Lower leg skin (tissue), 3 donors: ENCODE results near the gene C14orf93.

Source experiments
- POLR2A ChIP-seq, 2 donors: fragments of 450-650 bp; IDR thresholded peaks; one replicate each; pipeline ENCODE4 v1.6.1; 2016 to 2017; ENCODE audit warnings: antibody characterized with exemption in 2 of 2, mild to moderate bottlenecking in 1 of 2, moderate library complexity in 1 of 2
- TF ChIP-seq, protein P1 (sequence below), 3 donors: fragments of 450-650 bp; IDR thresholded peaks; one replicate each; pipeline ENCODE4 v1.5.1; 2016; ENCODE audit warnings: antibody characterized with exemption in 3 of 3, mild to moderate bottlenecking in 3 of 3, moderate library complexity in 2 of 3

DNA sequence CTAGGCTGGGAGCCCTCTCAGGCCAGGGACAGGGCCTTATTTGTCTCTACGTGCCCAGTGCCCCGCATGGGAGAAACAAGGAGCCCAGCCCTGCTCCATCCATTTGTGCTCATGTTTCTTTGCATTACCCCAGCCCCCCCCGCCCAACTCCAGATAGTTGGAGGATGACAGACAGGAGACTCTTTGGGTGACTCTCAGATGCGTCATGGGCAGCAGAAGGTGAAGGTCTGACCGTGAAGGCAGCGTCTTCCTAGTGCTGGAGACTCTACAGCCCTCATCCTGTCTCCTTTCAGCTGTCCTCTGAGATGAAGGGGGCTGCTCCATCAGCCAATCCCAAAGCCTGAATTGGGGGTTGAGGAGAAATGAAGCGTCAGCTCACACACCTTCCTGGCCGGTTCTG lies 31.8 kb upstream of the C14orf93 start:
- no peak for TF ChIP-seq POLR2A (IDR thresholded peaks at IDR 0.05)
- TF ChIP-seq, protein P1, sequence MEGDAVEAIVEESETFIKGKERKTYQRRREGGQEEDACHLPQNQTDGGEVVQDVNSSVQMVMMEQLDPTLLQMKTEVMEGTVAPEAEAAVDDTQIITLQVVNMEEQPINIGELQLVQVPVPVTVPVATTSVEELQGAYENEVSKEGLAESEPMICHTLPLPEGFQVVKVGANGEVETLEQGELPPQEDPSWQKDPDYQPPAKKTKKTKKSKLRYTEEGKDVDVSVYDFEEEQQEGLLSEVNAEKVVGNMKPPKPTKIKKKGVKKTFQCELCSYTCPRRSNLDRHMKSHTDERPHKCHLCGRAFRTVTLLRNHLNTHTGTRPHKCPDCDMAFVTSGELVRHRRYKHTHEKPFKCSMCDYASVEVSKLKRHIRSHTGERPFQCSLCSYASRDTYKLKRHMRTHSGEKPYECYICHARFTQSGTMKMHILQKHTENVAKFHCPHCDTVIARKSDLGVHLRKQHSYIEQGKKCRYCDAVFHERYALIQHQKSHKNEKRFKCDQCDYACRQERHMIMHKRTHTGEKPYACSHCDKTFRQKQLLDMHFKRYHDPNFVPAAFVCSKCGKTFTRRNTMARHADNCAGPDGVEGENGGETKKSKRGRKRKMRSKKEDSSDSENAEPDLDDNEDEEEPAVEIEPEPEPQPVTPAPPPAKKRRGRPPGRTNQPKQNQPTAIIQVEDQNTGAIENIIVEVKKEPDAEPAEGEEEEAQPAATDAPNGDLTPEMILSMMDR (IDR thresholded peaks at IDR 0.05): no peak
